ENCODE results near the gene RNF223. TPM values are rescaled to one million over a fixed set of nuclear protein-coding genes. Genes with fewer than 3 reads are reported as not detected.
A peak's percentile ranks its signal among the peaks of the same experiment; 100 is the strongest.

RNF223 gene
- total RNA-seq, 1 experiment from 2014 or later, result not detected

DNA sequence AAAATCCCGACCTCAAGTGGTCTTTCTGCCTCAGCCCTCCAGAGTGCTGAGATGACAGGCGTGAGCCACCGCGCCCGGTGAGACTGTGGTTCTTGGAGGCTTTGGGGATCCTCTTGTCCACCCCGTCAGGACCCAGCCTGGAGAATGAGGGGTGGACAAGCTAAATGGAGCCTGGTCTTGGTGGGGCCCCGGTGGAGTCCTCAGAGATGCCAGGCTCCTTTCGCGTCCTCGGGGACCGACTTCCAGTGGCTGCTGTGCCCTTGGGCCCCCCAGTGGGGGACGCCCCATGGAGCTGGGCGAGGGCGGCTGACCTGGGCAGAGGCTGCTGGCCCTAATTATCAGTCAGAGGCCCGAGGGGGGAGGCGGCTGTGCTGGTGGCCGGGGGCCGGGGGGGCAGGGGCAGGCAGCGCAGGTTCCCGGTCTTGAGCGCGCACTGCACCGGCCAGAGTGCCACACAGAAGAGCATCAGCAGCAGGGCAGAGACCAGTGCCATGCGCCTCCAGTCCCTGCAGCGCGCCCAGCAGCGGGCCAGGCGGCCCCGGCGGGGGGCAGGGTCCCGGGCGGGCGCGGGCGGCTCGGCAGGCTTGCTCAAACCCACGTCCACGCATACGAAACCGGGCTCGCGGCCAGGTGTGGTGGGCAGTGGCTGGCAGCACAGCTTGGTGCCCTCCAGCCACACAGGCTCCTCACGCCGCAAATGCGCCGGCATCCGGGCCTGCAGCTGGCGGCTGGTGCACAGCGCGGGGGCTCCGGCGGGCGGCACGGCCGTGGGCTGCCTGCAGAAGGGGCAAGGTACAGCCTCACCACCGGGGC is 2.4 kb downstream of the RNF223 start:
- no peak for DNase-seq
- Mint-ChIP-seq H3K27me3 (ENCODE audit: low read depth) (peaks cover 35% of the 10 kb centered on the region), H3K4me1 (peaks cover 2 to 15% of the 10 kb centered on the region in 2 experiments; a peak in 3 of 4 replicates), H3K4me3 (0 out of 5 replicates have a peak overlapping the region, but pooled peaks of 1 of the 2 experiments have one; percentile 26), H3K9me3 (no peaks in the 10 kb centered on the region; a peak in 1 of 5 replicates), H3K36me3 (ENCODE audit: insufficient read depth in 1 of 3, low read depth in 3 of 3) (no peaks in the 10 kb centered on the region), H3K27ac (no peak overlapping the region)
- Histone ChIP-seq H3K18ac (ENCODE audit: insufficient read length, low read depth, low read length) (no peak overlapping the region), H2BK15ac (ENCODE audit: low read depth, low read length) (no peak overlapping the region), H3T11ph (ENCODE audit: low read length) (no peak overlapping the region), H2BK20ac (ENCODE audit: low read depth, low read length, poor library complexity, severe bottlenecking) (no peak overlapping the region), H2BK120ac (ENCODE audit: low read depth, low read length, poor library complexity, severe bottlenecking) (no peak overlapping the region), H3K79me2 (ENCODE audit: insufficient read depth, low read length) (no peaks in the 10 kb centered on the region), H3K79me1 (ENCODE audit: insufficient read depth, low read depth, low read length, poor library complexity, severe bottlenecking) (no peaks in the 10 kb centered on the region), H3K4me2 (ENCODE audit: insufficient read depth, insufficient read length, low read length) (no peak overlapping the region), H3K23ac (ENCODE audit: insufficient read length, low read depth, low read length) (no peak overlapping the region), H3K14ac (ENCODE audit: insufficient read depth, low read length) (no peak overlapping the region), H2AFZ (ENCODE audit: low read length) (no peak overlapping the region), H3K27ac (ENCODE audit: insufficient read length, low read depth, low read length) (no peak overlapping the region), H3K27me3 (ENCODE audit: insufficient read depth, low read length) (no peaks in the 10 kb centered on the region; the same call in 1 of the 2 replicates), H2BK5ac (ENCODE audit: insufficient read length, low read length) (no peak overlapping the region), H2BK12ac (ENCODE audit: insufficient read length, low read depth, low read length) (no peak overlapping the region), H4K20me1 (ENCODE audit: control insufficient read depth, insufficient read depth, insufficient read length) (no peaks in the 10 kb centered on the region), H3K9me3 (ENCODE audit: control insufficient read depth, low read depth, low read length) (no peaks in the 10 kb centered on the region), H4K5ac (ENCODE audit: insufficient read length, low read depth, low read length) (no peak overlapping the region), H3K4me1 (ENCODE audit: insufficient read depth, low read length) (no peaks in the 10 kb centered on the region), H3K23me2 (ENCODE audit: insufficient read length, low read depth, low read length, poor library complexity, severe bottlenecking) (peaks cover 3% of the 10 kb centered on the region), H4K8ac (replicated peaks; ENCODE audit: insufficient read length, low read depth, low read length) (no peak overlapping the region), H4K91ac (ENCODE audit: insufficient read length, low read depth, low read length) (no peak overlapping the region), H3K4ac (ENCODE audit: low read depth, low read length) (no peak overlapping the region), H3K9ac (ENCODE audit: extremely low read depth, insufficient read length, low read length) (no peak overlapping the region), H2AK5ac (ENCODE audit: insufficient read length, low read length) (no peak overlapping the region), H3K56ac (ENCODE audit: insufficient read length, low read depth, low read length) (no peak overlapping the region)
- no CpG with 5 or more reads among the region's 56 CpGs for WGBS (ENCODE audit: extremely low coverage, insufficient read length, low lambda C conversion rate)
- TF ChIP-seq, protein P1, sequence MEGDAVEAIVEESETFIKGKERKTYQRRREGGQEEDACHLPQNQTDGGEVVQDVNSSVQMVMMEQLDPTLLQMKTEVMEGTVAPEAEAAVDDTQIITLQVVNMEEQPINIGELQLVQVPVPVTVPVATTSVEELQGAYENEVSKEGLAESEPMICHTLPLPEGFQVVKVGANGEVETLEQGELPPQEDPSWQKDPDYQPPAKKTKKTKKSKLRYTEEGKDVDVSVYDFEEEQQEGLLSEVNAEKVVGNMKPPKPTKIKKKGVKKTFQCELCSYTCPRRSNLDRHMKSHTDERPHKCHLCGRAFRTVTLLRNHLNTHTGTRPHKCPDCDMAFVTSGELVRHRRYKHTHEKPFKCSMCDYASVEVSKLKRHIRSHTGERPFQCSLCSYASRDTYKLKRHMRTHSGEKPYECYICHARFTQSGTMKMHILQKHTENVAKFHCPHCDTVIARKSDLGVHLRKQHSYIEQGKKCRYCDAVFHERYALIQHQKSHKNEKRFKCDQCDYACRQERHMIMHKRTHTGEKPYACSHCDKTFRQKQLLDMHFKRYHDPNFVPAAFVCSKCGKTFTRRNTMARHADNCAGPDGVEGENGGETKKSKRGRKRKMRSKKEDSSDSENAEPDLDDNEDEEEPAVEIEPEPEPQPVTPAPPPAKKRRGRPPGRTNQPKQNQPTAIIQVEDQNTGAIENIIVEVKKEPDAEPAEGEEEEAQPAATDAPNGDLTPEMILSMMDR (conservative IDR thresholded peaks at IDR 0.05), result no peak
